Stimulated activated CD4-positive, alpha-beta T cell treated with anti-CD3 and anti-CD28 coated beads, Interleukin-12 subunit alpha, Interleukin-12 subunit beta, amount 100 ng/mL, for 24 hours (primary cell): ENCODE results near the gene TESMIN.

Experiments used
- DNase-seq, 2 experiments: peaks; one replicate each; pipeline ENCODE4 v3.0.0-alpha.2; 2020; ENCODE audit warnings: low read depth in 2 of 2

The TESMIN gene

GRCh38 chr11:68683536-68684384, 67.6 kb downstream of the TESMIN start:
- DNase-seq, result no peak

DNA sequence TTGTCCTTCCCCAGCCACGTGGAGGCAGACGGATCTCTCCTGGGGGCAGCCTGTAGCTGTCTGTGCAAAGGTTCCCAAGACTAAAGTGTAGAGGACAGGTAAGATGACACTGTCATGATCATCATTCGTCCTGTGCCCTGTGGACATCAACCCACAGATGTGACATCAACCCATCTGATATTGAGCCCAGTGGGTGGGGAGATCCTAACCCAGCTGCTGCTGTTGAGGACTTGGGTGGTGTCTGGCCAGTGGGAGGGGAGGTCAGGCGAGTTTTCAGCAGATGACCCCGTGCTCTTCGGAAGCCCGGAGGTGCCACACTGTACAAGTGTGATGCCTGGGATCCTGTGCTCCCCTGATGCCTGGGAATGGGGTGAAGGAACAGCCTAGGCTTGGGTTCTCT, 68.2 kb downstream of the TESMIN start:
- no peak for DNase-seq

DNA sequence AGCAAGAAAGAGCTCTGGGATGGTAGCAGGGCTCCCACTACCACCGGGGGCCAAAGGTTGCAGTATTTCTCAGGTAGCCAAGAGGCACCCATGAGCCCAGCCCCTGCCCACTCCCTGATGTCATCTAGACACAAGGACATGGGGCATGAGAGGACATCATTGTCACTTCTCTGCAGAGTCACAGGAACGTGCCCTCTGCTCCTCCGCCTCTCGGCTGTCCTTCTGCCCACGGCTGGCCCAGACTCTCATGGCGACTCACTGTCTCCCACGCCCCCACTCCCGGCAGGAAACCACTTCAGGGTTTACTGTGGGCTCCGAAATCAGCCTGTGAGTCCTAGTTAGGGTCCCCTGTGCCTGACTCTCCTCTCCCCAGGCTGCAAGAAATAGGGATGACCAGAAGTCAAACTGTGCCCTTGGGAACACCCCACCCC, 68.8 kb downstream of the TESMIN start:
- DNase-seq, result no peak

DNA sequence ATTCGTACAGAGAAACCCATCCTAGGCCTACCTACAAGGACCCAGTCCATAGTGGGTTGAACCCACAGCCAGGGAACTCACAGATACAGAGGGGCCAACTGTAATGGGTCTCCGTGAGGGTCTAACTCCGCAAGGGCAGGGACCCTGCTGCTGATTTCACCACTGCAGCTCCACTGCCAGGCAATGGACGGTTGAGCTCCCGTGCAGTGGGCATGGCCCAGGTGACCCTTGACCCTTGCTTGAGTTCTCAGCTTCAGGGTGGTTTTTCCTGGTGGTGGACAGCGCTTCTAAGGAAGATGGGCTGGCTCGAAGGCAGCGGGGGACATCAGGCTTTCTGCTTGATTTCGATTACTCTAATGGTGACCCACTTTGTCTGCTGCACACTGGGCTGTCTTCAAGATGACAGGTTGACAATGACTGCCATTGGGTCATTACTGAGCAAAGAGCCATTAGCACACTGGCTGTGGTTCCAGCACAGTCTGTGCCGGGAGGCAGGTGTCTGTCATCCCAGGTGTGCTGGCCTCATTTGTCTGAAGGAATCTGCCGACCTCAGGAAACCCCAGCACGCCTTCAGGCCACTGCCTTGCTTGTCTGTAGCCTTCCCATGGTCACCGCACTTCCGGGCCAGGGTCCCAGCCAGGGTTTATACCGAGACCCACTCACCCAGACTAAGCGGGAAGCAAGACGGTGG, 70.6 kb downstream of the TESMIN start:
- DNase-seq, result no peak

GRCh38 chr11:68678031-68678441, 73.3 kb downstream of the TESMIN start:
- DNase-seq, result no peak

GRCh38 chr11:68677432-68677831, 73.9 kb downstream of the TESMIN start:
- no peak for DNase-seq

- DNase-seq, result no peak
These were observed 76.9 kb downstream of the TESMIN start for GRCh38 chr11:68674461-68674860.

DNA sequence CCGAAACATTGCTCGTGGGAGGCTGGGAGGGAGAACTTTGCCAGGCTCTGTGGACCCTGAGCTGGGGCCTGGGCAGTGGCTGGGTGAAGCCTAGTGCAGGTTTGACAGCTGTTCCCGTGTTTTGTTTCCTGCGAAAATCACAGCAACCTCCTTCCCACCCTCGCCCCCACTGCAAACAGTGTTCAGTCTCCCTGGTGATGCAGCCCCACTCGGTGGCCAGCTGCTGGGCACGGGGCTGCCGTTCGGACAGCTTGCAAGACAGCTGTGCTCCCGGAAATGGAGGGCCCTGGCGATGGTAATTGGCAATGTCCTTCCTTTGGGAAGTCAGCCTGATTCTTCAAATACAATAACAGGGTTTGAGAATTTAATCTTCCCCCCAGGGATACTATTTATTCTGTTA, 77.3 kb downstream of the TESMIN start:
- DNase-seq, result no peak

- no peak for DNase-seq
These were observed 77.9 kb downstream of the TESMIN start for GRCh38 chr11:68673306-68673945.

DNA sequence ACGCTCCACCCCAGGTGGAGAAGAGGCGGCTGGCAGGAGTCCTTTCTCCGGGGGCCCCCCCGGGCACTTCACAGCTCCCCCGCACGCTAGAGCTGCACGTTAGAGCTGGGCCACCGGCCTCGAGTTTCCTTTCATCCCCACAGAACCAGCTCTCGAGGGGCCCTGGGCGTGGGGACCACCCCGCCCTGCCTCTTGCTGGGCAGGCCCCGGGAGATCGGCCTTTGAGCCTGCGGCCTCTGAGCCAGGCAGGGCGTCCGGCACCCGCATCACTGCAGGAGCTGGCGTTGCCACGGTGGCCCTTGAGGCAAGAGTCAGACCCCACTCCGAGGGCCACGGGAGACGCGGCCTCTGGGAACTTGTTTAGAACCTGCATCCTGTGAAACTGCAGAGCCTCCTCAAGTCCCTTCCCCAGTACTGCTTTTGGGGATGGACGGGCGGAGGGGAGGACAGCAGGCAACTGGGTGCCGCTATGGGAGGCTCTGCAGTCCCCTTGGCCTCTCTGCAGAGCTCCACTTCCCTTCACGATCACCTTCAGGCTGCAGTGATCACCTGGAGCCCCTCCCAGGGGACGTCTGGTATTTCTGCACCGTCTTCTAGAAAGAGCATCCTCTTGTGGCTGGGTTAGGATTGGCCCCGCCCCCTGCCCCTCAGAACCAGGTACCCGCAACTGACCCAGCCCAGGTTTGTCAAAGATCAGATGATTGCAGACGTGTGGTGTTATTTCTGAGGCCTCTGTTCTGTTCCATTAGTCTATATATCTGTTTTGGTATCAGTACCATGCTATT, 80.9 kb downstream of the TESMIN start:
- DNase-seq, result no peak

GRCh38 chr11:68669301-68670090, 81.8 kb downstream of the TESMIN start:
- no peak for DNase-seq

- DNase-seq, result no peak
These were observed 83.5 kb downstream of the TESMIN start for GRCh38 chr11:68667511-68668500.

GRCh38 chr11:68666849-68667248, 84.5 kb downstream of the TESMIN start:
- no peak for DNase-seq

GRCh38 chr11:68665436-68665835, 85.9 kb downstream of the TESMIN start:
- DNase-seq, result no peak

- no peak for DNase-seq
These were observed 86.4 kb downstream of the TESMIN start for GRCh38 chr11:68664906-68665305.

- DNase-seq, result no peak
These were observed 87.2 kb downstream of the TESMIN start for GRCh38 chr11:68664141-68664540.

GRCh38 chr11:68663482-68664010, 87.8 kb downstream of the TESMIN start:
- DNase-seq, result no peak

DNA sequence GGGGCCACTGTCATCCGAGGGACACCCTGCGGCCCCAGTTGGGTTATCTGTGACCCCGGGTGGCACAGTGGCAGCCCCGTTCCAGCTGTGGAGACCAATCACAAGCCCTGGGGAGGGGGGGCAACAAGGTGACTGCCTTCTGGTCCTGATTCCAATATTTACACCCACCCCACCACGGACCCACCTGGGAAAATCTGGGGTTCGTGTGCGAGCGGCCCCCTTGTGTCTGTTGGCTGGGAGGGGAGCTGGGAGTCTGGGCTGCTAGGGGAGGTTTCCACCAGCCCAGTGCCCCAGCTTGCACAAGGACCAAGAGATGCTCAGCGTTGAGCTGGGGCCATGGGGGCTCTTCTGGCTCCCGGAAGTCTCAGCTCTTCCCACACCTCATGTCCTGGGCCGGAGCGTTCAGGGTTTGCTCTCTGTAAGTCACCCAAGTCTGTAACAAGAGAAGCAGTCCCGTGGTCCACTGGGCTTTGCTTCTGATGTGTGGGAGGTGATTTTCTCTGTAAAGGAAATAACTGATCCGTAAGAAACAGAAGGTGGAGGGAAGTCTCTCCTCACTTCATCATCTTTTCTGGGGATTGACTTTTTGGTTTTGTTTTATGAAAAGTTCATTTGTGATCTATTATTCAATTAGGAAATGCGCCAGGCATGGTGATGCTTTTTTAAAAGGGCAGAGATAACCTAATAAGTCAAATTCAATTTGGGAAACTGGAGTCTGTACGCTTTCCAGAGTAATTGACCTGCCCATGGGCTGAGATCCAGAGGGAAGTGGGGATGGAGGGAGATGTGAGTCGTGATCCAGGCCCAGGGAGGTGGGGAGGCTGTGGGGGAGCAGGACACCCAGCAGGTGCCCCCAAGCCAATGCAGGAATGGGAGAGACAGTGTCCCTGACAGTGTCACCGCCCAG, 89.4 kb downstream of the TESMIN start:
- no peak for DNase-seq
